OCI-LY1 (cell line): ENCODE data around the gene SPACA9.

Experiments used
- CTCF ChIP-seq: fragments of 200-600 bp; sonication (generic), shearing (Covaris generic); IDR thresholded peaks from 2 replicates; pipeline ENCODE4 v1.5.1; 2017; ENCODE audit warnings: mild to moderate bottlenecking, antibody characterized with exemption, low read length, moderate library complexity, mixed read lengths
- EZH2 ChIP-seq: fragments of 200-600 bp; sonication (generic), shearing (Covaris generic); IDR thresholded peaks from 2 replicates; pipeline ENCODE4 v1.8.0; 2017; ENCODE audit warnings: borderline replicate concordance, mixed run types, mild to moderate bottlenecking, antibody characterized with exemption, low read length, moderate library complexity, mixed read lengths

DNA sequence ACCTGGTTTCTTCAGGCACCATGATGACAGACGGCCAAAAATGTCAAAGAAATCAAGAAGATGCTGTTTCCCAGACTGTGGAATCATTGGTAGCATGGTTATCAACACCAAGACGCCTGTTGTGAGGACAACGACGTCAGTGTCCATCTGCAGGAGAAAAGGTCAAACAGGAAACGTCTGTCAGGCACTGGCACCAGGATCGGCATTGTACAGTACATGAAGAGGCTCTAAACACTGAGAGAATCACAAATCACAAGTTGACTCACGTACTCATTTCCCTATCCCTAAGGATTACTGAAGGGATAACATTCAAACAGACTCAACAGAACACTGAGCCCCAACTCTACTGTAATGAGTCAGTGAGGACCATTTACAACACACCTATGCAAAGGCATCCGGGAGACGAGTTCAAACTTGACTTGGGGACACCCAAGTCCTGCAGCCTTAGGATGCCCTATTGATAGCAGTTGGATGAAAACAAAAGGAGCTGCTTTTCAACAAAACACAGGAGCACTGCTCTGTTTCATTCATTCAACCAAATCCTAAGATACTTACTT, 44.7 kb downstream of the SPACA9 start:
- TF ChIP-seq CTCF (no peak), EZH2 (no peak)
